K562 (cell line): ENCODE data around the gene APEX1. TPM values are rescaled to one million over a fixed set of nuclear protein-coding genes. Genes with fewer than 3 reads are reported as not detected.
A peak's percentile ranks its signal among the peaks of the same experiment; 100 is the strongest.

Experiments used
- ATF1 ChIP-seq, 2 experiments: fragments of 450-650 bp in 1 of 2; IDR thresholded peaks; 2 replicates each; pipeline ENCODE4 v1.6.1; 2016; ENCODE audit warnings: missing compliant biosample characterization in 1 of 2, missing genetic modification characterization in 1 of 2
- CCNT2 ChIP-seq: IDR thresholded peaks from 2 replicates; pipeline ENCODE4 v1.6.1; 2011; ENCODE audit warnings: borderline replicate concordance, low read depth, mild to moderate bottlenecking, moderate library complexity, mixed read lengths, low read length; ENCODE audit not compliant: insufficient read length; ENCODE audit errors: extremely low read depth
- ERF ChIP-seq: fragments of 450-650 bp; formaldehyde crosslinking; IDR thresholded peaks from 2 replicates; pipeline ENCODE4 v1.4.0; 2020; ENCODE audit warnings: mild to moderate bottlenecking, mixed read lengths
- GTF3C2 ChIP-seq: IDR thresholded peaks from 3 replicates; pipeline ENCODE4 v1.6.1; 2011; ENCODE audit warnings: borderline replicate concordance, mild to moderate bottlenecking, moderate library complexity; ENCODE audit not compliant: insufficient read length; ENCODE audit errors: extremely low read depth
- POLR2G ChIP-seq: fragments of 200-400 bp; formaldehyde crosslinking; IDR thresholded peaks from 2 replicates; pipeline ENCODE4 v1.6.1; 2017; ENCODE audit warnings: low read depth, mild to moderate bottlenecking, antibody characterized with exemption, low read length, moderate library complexity
- RBM17 ChIP-seq: fragments of 200-400 bp; formaldehyde crosslinking; IDR thresholded peaks from 2 replicates; pipeline ENCODE4 v1.6.1; 2017; ENCODE audit warnings: low read depth, mild to moderate bottlenecking, low read length, borderline replicate concordance
- ZBTB40 ChIP-seq, 2 experiments: fragments of 450-650 bp in 1 of 2; sonication (generic) in 1 of 2; formaldehyde crosslinking in 1 of 2; IDR thresholded peaks; 2 replicates each; pipeline versions ENCODE4 v1.7.1 to v1.9.0; 2016 to 2022; ENCODE audit warnings: inconsistent platforms in 1 of 2, mild to moderate bottlenecking in 1 of 2, missing genetic modification reagents in 1 of 2
- ZNF740 ChIP-seq, 3 experiments: fragments of 200-800 bp in 1 of 3; sonication (Bioruptor generic) in 1 of 3; sonication (generic) in 1 of 3; formaldehyde crosslinking in 1 of 3; IDR thresholded peaks; 2 replicates each; pipeline versions ENCODE4 v1.6.1 to v1.8.0; 2016 to 2022; ENCODE audit warnings: mild to moderate bottlenecking in 2 of 3, missing compliant biosample characterization in 2 of 3, missing genetic modification characterization in 2 of 3, missing genetic modification reagents in 1 of 3
- polyA plus RNA-seq, 8 experiments: library from polyadenylated mRNA; depleted of rRNA in 4 of 8; stranded (reverse) in 5 of 8; unstranded in 3 of 8; fragments of >200 nt; fragmentation: Nextera tagmentation in 2 of 8; fragmentation: Illumina TruSeq in 1 of 8; extraction: Ambion mirVana in 2 of 8; extraction: Trizol in 1 of 8; gene quantifications; 2 replicates each; pipeline versions ENCODE4 v1.2.1 to v1.2.3, GENCODE V29; 2011 to 2014; ENCODE audit warnings: inconsistent platforms in 1 of 8, missing spikeins in 1 of 8
- total RNA-seq, 7 experiments: library from RNA; depleted of rRNA in 6 of 7; stranded (reverse); fragments of >200 nt in 6 of 7; fragmentation: Illumina TruSeq in 2 of 7; extraction: Trizol in 2 of 7; gene quantifications; 2 replicates each; pipeline versions ENCODE4 v1.2.1 to v1.2.3, GENCODE V29; 2011 to 2021; ENCODE audit warnings: low replicate concordance in 1 of 7
- TF ChIP-seq, protein P1 (sequence below), 2 experiments: fragments of 450-650 bp; IDR thresholded peaks; 2 replicates each; pipeline ENCODE4 v1.6.1; 2016

APEX1 gene
- total and polyA plus RNA-seq, 9 of the 15 experiments (the other 6 are each of a cell fraction or from before 2014, with no cell fraction given): 50.2 to 274 (median 158) TPM

DNA sequence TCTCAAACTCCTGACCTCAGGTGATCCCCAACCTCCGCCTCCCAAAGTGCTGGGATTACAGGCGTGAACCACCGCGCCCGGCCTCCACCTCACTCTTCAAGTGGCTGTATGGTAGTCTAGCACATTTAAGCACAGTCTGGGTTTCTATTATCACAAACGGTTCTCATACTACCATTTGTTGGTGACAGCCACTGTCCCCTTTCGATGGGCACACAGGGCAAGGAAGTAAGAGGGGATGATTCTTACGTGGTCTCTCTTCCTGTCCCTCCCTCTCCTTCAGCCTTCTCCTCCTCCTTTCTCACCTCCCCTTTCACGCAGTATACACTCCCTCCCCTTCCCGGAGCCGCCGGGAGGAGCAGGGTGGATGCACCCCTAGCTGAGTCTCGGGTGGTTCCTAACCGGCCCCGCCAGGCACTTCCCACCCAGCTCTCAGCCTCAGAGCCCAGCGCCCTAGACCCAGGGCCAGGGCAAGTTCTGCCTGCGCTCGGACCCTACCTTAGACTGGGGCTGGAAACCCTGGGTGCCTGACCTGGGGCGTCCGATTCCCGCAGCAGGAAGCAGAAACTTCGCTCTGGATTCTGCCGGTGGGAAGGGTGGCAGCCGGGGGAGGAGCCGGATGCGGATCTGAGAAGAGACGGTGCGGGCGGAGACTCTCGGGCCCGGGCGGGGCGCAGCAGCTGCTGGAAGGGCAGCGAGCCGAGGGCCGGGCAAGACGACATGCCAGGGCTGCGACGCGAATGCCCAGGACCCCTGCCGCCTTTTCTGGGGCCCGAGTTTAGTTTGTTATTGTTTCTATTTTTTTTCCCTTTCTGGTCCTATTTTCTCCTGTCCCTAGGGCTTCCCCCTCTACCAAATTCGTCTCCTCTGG is 41.9 kb upstream of the APEX1 start, which contains the start of gene TEP1 (continued):
- TF ChIP-seq ZBTB40 (IDR thresholded peaks at IDR 0.05): peak; percentile 77
- TF ChIP-seq ZBTB40 (CRISPR knock-in tag; IDR thresholded peaks at IDR 0.05): no peak
- TF ChIP-seq RBM17: no peak
- no peak for TF ChIP-seq ZNF740 (CRISPR knock-in tag; IDR thresholded peaks at IDR 0.05)
- TF ChIP-seq ZNF740 (tag; IDR thresholded peaks at IDR 0.05): no peak
- TF ChIP-seq ERF (CRISPR knock-in tag): no peak
- no peak for TF ChIP-seq ATF1 (CRISPR knock-in tag; IDR thresholded peaks at IDR 0.05)
- 0 out of 2 replicates have a peak, but pooled peaks have one; percentile 17 for TF ChIP-seq ATF1 (tag; IDR thresholded peaks at IDR 0.05)
- TF ChIP-seq POLR2G: peak; percentile 90
- peak; percentile 22 for TF ChIP-seq CCNT2
- no peak for TF ChIP-seq GTF3C2
- TF ChIP-seq, protein P1, sequence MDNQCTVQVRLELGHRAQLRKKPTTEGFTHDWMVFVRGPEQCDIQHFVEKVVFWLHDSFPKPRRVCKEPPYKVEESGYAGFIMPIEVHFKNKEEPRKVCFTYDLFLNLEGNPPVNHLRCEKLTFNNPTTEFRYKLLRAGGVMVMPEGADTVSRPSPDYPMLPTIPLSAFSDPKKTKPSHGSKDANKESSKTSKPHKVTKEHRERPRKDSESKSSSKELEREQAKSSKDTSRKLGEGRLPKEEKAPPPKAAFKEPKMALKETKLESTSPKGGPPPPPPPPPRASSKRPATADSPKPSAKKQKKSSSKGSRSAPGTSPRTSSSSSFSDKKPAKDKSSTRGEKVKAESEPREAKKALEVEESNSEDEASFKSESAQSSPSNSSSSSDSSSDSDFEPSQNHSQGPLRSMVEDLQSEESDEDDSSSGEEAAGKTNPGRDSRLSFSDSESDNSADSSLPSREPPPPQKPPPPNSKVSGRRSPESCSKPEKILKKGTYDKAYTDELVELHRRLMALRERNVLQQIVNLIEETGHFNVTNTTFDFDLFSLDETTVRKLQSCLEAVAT (IDR thresholded peaks at IDR 0.05): no peak
